HG03095 (cell line): ENCODE measurements around the gene SGTB.

Experiments
- ATAC-seq: cut with Tn5 transposase; IDR thresholded peaks from one replicate; pipeline ENCODE4 v1.9.1; 2021; ENCODE audit warnings: moderate library complexity; ENCODE audit not compliant: unreplicated experiment

SGTB gene

GRCh38 chr5:65721720-65722574 lies at the start of gene SGTB, which contains the start of gene NLN:
TSS of gene SGTB (minus strand) at chr5:65722109. CDS start at chr5:65720807, 1,302 bp downstream.
TSS of gene NLN (plus strand) at chr5:65722205. CDS start at chr5:65722374, 169 bp downstream.
- ATAC-seq = peak; percentile 90

- ATAC-seq = no peak
Observed at GRCh38 chr5:65771266-65771665, 49.4 kb upstream of the SGTB start.

- ATAC-seq = no peak
Observed at GRCh38 chr5:65769539-65769938, 47.6 kb upstream of the SGTB start.

GRCh38 chr5:65768723-65769346 lies 46.9 kb upstream of the SGTB start:
- ATAC-seq = no peak

GRCh38 chr5:65767565-65767964 lies 45.7 kb upstream of the SGTB start:
- no peak for ATAC-seq

- ATAC-seq = no peak
Observed at GRCh38 chr5:65766781-65767180, 44.9 kb upstream of the SGTB start.

GRCh38 chr5:65766175-65766574 lies 44.3 kb upstream of the SGTB start:
- ATAC-seq = no peak

- ATAC-seq = no peak
Observed at GRCh38 chr5:65765582-65765981, 43.7 kb upstream of the SGTB start.

- ATAC-seq = no peak
Observed at GRCh38 chr5:65762234-65762633, 40.3 kb upstream of the SGTB start.

GRCh38 chr5:65760504-65761275 lies 38.8 kb upstream of the SGTB start:
- ATAC-seq = no peak

GRCh38 chr5:65758546-65759144 lies 36.7 kb upstream of the SGTB start:
- ATAC-seq = no peak

GRCh38 chr5:65753189-65753588 lies 31.3 kb upstream of the SGTB start:
- no peak for ATAC-seq

- no peak for ATAC-seq
Observed at GRCh38 chr5:65750938-65751337, 29.0 kb upstream of the SGTB start.

GRCh38 chr5:65749956-65750355 lies 28.0 kb upstream of the SGTB start:
- no peak for ATAC-seq

GRCh38 chr5:65749221-65749844 lies 27.4 kb upstream of the SGTB start:
- ATAC-seq = no peak

GRCh38 chr5:65742565-65743231 lies 20.8 kb upstream of the SGTB start:
- ATAC-seq = peak; percentile 78

- ATAC-seq = no peak
Observed at GRCh38 chr5:65739162-65739561, 17.3 kb upstream of the SGTB start.

GRCh38 chr5:65738305-65738704 lies 16.4 kb upstream of the SGTB start:
- no peak for ATAC-seq

GRCh38 chr5:65737842-65738241 lies 15.9 kb upstream of the SGTB start:
- ATAC-seq = no peak

GRCh38 chr5:65736011-65736410 lies 14.1 kb upstream of the SGTB start:
- ATAC-seq = no peak
